ENCODE data around the gene HSPBAP1. TPM values are rescaled to one million over a fixed set of nuclear protein-coding genes. Genes with fewer than 3 reads are reported as not detected.
A peak's percentile ranks its signal among the peaks of the same experiment; 100 is the strongest.

The HSPBAP1 gene
- total and polyA plus RNA-seq, 9 of the 15 experiments (the other 6 are each of a cell fraction or from before 2014, with no cell fraction given): 2.1 to 4.5 (median 3.4) TPM

DNA sequence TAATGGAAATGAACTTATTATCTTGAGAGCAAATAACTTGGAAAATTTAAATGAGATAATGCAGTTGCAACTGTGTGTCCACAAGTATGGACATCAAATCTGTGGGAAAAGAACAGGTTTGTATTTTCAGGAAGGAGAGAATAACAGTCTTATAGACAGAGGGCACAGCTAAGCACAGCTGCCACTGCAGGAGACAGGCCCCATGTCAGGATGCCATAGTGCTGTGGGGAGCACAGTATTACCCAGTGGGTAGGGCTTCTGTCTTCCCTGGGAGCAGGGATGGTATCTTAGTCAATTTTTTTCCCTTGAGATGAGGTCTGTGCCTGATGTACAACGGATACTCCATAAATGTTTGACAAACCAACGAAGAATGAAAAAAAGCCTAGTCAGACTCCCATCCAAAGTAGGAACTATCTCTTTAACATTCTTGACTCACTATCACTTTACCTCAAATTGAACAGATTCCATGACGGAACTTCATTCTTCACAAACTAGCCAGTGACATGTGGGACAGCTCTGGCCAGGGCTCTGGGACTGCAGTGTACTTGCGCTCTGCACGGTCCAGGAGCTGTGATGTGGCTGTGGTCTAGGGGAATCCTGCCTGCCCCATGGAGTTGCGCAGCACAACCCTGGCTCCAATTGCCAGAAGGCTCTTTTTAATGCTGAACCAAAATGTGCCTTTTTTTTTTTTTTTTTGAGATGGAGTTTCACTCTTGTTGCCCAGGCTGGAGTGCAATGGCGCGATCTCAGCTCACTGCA lies 64.7 kb downstream of the HSPBAP1 start:
- ChIA-PET POLR2A (no interaction called here), CTCF (ENCODE audit: low intra/inter-chr PET ratio) (no interaction called here)
- no peak for DNase-seq (ENCODE audit: extremely low read depth in 1 of 4, low spot score in 3 of 4)
- no peak for TF ChIP-seq NFIC (IDR thresholded peaks at IDR 0.05)
- TF ChIP-seq NR2C1 (IDR thresholded peaks at IDR 0.05): no peak
- no peak for TF ChIP-seq NR2C1 (tag; IDR thresholded peaks at IDR 0.05)
- TF ChIP-seq, protein P1, sequence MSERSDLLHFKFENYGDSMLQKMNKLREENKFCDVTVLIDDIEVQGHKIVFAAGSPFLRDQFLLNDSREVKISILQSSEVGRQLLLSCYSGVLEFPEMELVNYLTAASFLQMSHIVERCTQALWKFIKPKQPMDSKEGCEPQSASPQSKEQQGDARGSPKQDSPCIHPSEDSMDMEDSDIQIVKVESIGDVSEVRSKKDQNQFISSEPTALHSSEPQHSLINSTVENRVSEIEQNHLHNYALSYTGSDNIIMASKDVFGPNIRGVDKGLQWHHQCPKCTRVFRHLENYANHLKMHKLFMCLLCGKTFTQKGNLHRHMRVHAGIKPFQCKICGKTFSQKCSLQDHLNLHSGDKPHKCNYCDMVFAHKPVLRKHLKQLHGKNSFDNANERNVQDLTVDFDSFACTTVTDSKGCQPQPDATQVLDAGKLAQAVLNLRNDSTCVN (CRISPR knock-in tag; IDR thresholded peaks at IDR 0.05): no peak
- no peak for TF ChIP-seq MYNN (IDR thresholded peaks at IDR 0.05)
- no peak for TF ChIP-seq MYNN (CRISPR knock-in tag; IDR thresholded peaks at IDR 0.05)
- TF ChIP-seq, protein P2, sequence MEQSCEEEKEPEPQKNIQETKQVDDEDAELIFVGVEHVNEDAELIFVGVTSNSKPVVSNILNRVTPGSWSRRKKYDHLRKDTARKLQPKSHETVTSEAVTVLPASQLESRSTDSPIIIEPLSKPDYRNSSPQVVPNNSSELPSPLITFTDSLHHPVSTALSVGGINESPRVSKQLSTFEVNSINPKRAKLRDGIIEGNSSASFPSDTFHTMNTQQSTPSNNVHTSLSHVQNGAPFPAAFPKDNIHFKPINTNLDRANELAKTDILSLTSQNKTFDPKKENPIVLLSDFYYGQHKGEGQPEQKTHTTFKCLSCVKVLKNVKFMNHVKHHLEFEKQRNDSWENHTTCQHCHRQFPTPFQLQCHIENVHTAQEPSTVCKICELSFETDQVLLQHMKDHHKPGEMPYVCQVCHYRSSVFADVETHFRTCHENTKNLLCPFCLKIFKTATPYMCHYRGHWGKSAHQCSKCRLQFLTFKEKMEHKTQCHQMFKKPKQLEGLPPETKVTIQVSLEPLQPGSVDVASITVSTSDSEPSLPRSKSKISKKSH (CRISPR knock-in tag; IDR thresholded peaks at IDR 0.05): no peak
- no peak for TF ChIP-seq MTA2 (IDR thresholded peaks at IDR 0.05; ENCODE audit: low read depth)
- no peak for TF ChIP-seq NCOA2 (IDR thresholded peaks at IDR 0.05; ENCODE audit: partially characterized antibody in 2 of 2)
- no peak for TF ChIP-seq ZNF197 (CRISPR knock-in tag; IDR thresholded peaks at IDR 0.05; ENCODE audit: low read depth)
- no peak for FAIRE-seq
- Histone ChIP-seq H4K20me1 (replicated peaks; ENCODE audit: control insufficient read depth, insufficient read depth, low read length) (no peaks in the 10 kb centered on the region), H3K9ac (ENCODE audit: insufficient read depth in 1 of 2, low read depth in 2 of 2, low read length in 2 of 2) (no peak overlapping the region), H3K79me2 (ENCODE audit: control insufficient read depth, insufficient read depth, low read length) (no peaks in the 10 kb centered on the region), H3K36me3 (ENCODE audit: control insufficient read depth, insufficient read depth, low read length) (no peaks in the 10 kb centered on the region), H3K27me3 (ENCODE audit: control insufficient read depth in 2 of 2, insufficient read depth in 2 of 2, low read length in 2 of 2) (no peaks in the 10 kb centered on the region), H3K4me1 (replicated peaks in 1 of 2; ENCODE audit: control insufficient read depth in 2 of 2, insufficient read depth in 2 of 2, low read length in 2 of 2) (peaks cover 5 to 9% of the 10 kb centered on the region in 2 experiments; a peak in 4 of 5 replicates), H2AFZ (ENCODE audit: low read depth, low read length) (no peak overlapping the region), H3K4me2 (ENCODE audit: insufficient read depth, low read length) (no peak overlapping the region), H3K4me3 (no peak overlapping the region), H3K27ac (ENCODE audit: extremely low read depth, low read depth, low read length) (no peak overlapping the region), H3K9me3 (replicated peaks; ENCODE audit: control insufficient read depth, insufficient read depth, low read depth, low read length) (no peaks in the 10 kb centered on the region), H3K9me1 (ENCODE audit: control insufficient read depth, insufficient read depth, low read length) (peaks cover 2% of the 10 kb centered on the region)
- 60% methylated on average over 4 of the region's 8 CpGs for WGBS (ENCODE audit: insufficient coverage, low coverage, missing lambda C conversion rate)
- in situ Hi-C loops (cut with MboI): no loop called here
- peak; percentile 57; the same call in 2 of the 3 replicates for ATAC-seq
- BruUV-seq (replicated peaks): no TSS peak
- intact Hi-C loops (cut with micrococcal nuclease): no loop called here
